Lower lobe of right lung (tissue), 2 donors: ENCODE measurements around the gene JAKMIP1. TPM values are rescaled to one million over a fixed set of nuclear protein-coding genes. Genes with fewer than 3 reads are reported as not detected.

ENCODE experiments used
- ATAC-seq, 2 donors: fragments of 200-7000 bp; cut with Tn5 transposase; one replicate each; pipeline ENCODE4 v1.9.1; 2020 to 2022; ENCODE audit warnings: mild to moderate bottlenecking in 2 of 2, moderate library complexity in 2 of 2
- DNase-seq: peaks from one replicate; pipeline ENCODE4 v3.0.0-alpha.2; 2020
- H3K27ac ChIP-seq: fragments of 200-600 bp; one replicate; pipeline ENCODE4 v1.8.0; 2022
- H3K27me3 ChIP-seq: fragments of 200-600 bp; one replicate; pipeline ENCODE4 v1.8.0; 2022; ENCODE audit warnings: low read depth
- H3K36me3 ChIP-seq: fragments of 200-600 bp; one replicate; pipeline ENCODE4 v1.8.0; 2022; ENCODE audit warnings: mild to moderate bottlenecking
- H3K4me1 ChIP-seq: fragments of 200-600 bp; one replicate; pipeline ENCODE4 v1.8.0; 2022
- H3K4me3 ChIP-seq: fragments of 200-600 bp; one replicate; pipeline ENCODE4 v1.8.0; 2022; ENCODE audit warnings: mild to moderate bottlenecking
- H3K9me3 ChIP-seq: fragments of 200-600 bp; one replicate; pipeline ENCODE4 v1.8.0; 2022
- CTCF ChIP-seq: fragments of 200-600 bp; IDR thresholded peaks from one replicate; pipeline ENCODE4 v1.8.0; 2022; ENCODE audit warnings: antibody characterized with exemption, mild to moderate bottlenecking
- intact Hi-C: fragments of 100-400 bp; cut with DNase I; formaldehyde crosslinking; loops from one replicate; pipeline ENCODE4 v1.11.0; 2022
- total RNA-seq: library from RNA; stranded (reverse); fragmentation: NEBNext Ultra II Directional; extraction: Animal tissue kit (Norgen Biotek cat#: 25700); gene quantifications from one replicate; pipeline ENCODE4 v1.2.1, GENCODE V29; 2021
- donor health status: DM: no; HTN: yes; CAD: no; lungs with severe emphysema.

JAKMIP1 gene
- total RNA-seq, 1 donor from 2014 or later: 0.65 TPM

- intact Hi-C loops: no loop called here
- Histone ChIP-seq H3K9me3 (no peaks in the 10 kb centered on the region), H3K36me3 (no peaks in the 10 kb centered on the region), H3K27ac (no peak overlapping the region), H3K4me1 (no peaks in the 10 kb centered on the region), H3K27me3 (peaks cover 10% of the 10 kb centered on the region), H3K4me3 (no peak overlapping the region)
- no peak for TF ChIP-seq CTCF
- DNase-seq (no peak), ATAC-seq (no peak)
Observed at GRCh38 chr4:6227412-6228157, 27.2 kb upstream of the JAKMIP1 start.

- ATAC-seq (no peak), DNase-seq (no peak)
- H3K9me3 ChIP-seq: no peaks in the 10 kb centered on the region
- no peak for TF ChIP-seq CTCF
- H3K27me3 ChIP-seq: peaks cover 21% of the 10 kb centered on the region
- H3K4me1 ChIP-seq: no peaks in the 10 kb centered on the region
- no peak overlapping the region for H3K27ac ChIP-seq
- no peaks in the 10 kb centered on the region for H3K36me3 ChIP-seq
- intact Hi-C loops: no loop called here
- H3K4me3 ChIP-seq: no peak overlapping the region
Observed at GRCh38 chr4:6226506-6226905, 26.2 kb upstream of the JAKMIP1 start.

- DNase-seq (no peak), ATAC-seq (no peak)
- no peaks in the 10 kb centered on the region for H3K4me1 ChIP-seq
- H3K9me3 ChIP-seq: no peaks in the 10 kb centered on the region
- intact Hi-C loops: no loop called here
- H3K27ac ChIP-seq: no peak overlapping the region
- no peak overlapping the region for H3K4me3 ChIP-seq
- no peak for TF ChIP-seq CTCF
- H3K36me3 ChIP-seq: no peaks in the 10 kb centered on the region
- peaks cover 31% of the 10 kb centered on the region for H3K27me3 ChIP-seq
Observed at GRCh38 chr4:6225469-6225868, 25.1 kb upstream of the JAKMIP1 start.

- H3K36me3 ChIP-seq: no peaks in the 10 kb centered on the region
- ATAC-seq (no peak), DNase-seq (no peak)
- no peaks in the 10 kb centered on the region for H3K9me3 ChIP-seq
- H3K27me3 ChIP-seq: peaks cover 39% of the 10 kb centered on the region
- intact Hi-C loops: no loop called here
- no peak overlapping the region for H3K27ac ChIP-seq
- TF ChIP-seq CTCF: no peak
- H3K4me1 ChIP-seq: no peaks in the 10 kb centered on the region
- H3K4me3 ChIP-seq: no peak overlapping the region
Observed at GRCh38 chr4:6224735-6225134, 24.4 kb upstream of the JAKMIP1 start.

- H3K4me1 ChIP-seq: no peaks in the 10 kb centered on the region
- DNase-seq: no peak
- TF ChIP-seq CTCF: no peak
- intact Hi-C loops: no loop called here
- H3K27ac ChIP-seq: no peak overlapping the region
- ATAC-seq: no peak
- peaks cover 49% of the 10 kb centered on the region for H3K27me3 ChIP-seq
- no peak overlapping the region for H3K4me3 ChIP-seq
- H3K9me3 ChIP-seq: no peaks in the 10 kb centered on the region
- no peaks in the 10 kb centered on the region for H3K36me3 ChIP-seq
Observed at GRCh38 chr4:6222761-6223292, 22.5 kb upstream of the JAKMIP1 start.
